ENCODE results near the gene ARPC2.
"Not testable (repeated sequence)": the region's sequence is repeated elsewhere in the genome, so short reads cannot be mapped to it uniquely, and the experiment has no call there.

The ARPC2 gene

DNA sequence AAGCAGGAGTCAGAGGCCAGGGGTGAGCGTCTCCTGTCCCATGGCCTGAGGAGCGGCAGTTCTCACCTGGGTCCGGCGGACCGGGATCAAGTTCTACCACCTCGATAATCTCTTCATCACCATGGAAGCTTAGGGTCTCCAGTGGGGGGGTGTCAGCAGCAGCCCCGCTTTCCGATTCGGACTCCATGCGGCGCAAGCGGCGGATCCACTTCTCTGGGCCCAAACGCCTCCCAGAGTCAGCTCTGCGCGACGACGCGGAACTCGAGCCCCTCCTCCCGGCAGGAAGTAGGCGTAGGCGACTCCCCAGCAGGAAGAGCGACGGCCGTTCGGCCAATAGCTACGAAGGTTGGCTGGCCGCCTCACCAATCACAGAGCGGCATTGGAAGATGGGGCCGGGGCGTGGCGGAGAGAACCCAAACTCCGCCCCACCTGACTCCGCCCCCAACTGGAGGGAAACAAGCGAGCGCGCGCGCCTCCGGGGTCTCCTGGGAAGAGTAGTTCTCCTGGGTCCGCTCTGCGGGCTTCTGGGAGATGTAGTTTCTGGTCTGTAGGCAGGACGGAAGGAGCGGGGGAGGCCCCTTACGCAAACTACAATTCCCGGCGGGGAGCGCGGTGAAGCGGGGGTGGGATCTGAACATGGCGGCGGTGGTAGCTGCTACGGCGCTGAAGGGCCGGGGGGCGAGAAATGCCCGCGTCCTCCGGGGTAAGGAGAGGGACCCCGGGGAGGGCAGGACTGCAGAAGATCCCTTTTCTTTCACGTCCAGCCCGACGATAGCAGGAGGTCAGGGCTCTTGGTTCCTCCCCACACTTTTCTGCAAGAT lies 53.1 kb downstream of the ARPC2 start, which contains the start of the genes AAMP and PNKD:
AAMP (minus strand) TSS at position 238 of the 821 bp plus-strand sequence; CDS start at position 187, 51 bp downstream.
PNKD (plus strand) TSS at position 620 of the 821 bp plus-strand sequence; CDS start at position 637, 17 bp downstream.
- DNase-seq (ENCODE audit: insufficient read length, low spot score) (peak; percentile 99), FAIRE-seq (peak; percentile 94)

DNA sequence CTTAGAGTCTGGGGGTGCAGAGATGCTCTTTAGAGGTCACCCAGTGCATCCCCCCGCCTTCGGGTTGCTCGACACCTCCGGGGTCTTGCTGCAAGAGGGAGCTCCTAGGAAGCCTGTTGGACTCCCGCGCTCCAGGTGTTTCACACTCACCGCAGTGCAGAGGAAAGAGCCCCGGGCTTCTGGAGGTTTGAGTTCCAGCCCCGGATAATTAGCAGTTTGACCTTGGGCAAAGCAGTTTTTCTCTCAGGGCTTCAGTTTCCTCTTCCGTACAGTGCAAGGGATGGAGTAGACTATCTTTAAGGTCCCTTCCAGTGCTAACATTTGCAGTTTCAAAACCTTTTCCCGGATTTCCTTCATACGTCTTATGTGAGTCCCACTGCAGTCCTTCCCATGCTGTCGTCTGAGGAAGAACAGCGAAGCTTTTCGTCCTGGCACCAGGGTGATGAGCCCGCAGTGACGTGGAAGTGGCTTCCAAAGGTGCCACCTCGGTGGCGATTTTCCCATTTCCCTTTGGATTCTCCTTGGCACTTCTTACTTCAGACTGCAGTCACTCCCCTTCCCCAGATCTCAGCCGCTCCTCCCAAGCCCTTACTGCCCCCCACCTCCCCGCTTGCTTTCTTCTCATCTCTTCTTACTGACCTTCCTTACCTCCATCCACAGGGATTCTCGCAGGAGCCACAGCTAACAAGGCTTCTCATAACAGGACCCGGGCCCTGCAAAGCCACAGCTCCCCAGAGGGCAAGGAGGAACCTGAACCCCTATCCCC lies 53.9 kb downstream of the ARPC2 start:
- no peak for DNase-seq (ENCODE audit: insufficient read length, low spot score)
- FAIRE-seq: no peak

DNA sequence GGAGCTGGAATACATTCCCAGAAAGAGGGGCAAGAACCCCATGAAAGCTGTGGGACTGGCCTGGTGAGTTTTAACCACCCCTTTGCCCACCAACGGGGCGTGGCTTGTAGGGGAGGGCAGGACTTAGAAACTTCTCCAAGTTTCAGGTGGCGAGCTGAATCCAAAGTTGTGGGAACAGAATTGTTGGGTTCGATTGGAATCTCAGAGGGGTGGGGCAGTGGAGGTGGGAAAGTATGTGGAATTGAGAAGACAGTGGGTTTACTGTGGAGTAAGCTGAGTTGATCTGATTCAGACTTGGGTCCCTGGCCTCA lies 54.5 kb downstream of the ARPC2 start:
- DNase-seq (ENCODE audit: insufficient read length, low spot score) (no peak), FAIRE-seq (no peak)

DNA sequence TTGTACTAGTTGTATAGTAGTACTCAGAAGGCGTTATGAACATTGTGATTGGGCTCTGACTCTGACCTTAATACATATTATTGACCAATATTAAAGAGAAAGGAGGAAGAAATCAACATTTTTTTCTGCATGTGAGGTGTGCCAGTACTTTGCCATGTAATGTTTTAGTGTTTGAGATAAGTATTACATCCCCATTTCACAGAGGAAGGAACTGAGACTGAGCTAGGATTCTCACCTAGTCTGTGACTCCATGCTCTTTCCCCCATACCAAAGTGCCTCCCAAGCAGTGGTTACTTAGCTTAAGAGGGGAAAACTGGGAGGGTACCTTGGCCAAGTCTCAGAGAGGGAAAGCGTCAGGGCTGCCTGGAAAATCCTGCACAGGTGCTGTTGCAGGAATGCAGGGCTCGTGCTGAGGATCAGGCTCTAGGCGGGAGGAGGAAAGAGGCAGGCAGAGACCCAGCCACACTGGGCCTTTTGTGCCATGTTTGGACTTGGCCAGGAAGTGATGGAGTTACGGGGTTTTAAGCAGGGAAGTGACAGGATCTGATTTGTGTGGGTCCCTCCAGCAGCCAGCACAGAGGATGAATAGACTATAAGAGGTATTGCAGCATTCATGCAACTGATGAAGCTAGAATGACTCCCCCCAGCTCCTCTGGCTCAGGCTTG lies 55.0 kb downstream of the ARPC2 start:
- no peak for DNase-seq (ENCODE audit: insufficient read length, low spot score)
- FAIRE-seq: no peak

DNA sequence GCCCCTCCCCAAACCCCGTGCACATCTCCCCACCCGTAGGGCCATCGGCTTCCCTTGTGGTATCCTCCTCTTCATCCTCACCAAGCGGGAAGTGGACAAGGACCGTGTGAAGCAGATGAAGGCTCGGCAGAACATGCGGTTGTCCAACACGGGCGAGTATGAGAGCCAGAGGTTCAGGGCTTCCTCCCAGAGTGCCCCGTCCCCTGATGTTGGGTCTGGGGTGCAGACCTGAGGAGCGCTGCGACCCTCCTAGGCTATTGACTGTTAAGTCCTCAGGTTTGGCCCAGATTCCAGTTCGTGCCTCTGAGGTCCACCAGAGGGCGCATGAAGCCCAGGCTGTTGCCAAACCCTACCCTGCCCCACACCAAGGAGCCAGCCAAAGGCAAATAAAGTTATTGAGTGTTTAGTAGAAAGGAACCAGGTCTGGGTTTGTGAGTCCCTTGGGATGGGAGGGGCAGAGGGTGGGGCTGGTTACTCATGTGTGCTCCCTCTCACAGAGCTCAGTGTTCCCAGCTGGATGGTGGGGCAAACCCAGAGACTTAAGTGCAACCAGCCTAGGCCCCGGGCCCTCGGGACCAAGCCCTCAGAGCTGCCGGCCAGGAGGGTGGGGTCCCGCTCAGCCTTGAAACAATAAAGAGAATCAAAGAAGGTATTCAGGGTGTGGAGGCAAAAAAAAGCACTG lies 55.7 kb downstream of the ARPC2 start:
- FAIRE-seq (no peak), DNase-seq (ENCODE audit: insufficient read length, low spot score) (peak; percentile 71)

DNA sequence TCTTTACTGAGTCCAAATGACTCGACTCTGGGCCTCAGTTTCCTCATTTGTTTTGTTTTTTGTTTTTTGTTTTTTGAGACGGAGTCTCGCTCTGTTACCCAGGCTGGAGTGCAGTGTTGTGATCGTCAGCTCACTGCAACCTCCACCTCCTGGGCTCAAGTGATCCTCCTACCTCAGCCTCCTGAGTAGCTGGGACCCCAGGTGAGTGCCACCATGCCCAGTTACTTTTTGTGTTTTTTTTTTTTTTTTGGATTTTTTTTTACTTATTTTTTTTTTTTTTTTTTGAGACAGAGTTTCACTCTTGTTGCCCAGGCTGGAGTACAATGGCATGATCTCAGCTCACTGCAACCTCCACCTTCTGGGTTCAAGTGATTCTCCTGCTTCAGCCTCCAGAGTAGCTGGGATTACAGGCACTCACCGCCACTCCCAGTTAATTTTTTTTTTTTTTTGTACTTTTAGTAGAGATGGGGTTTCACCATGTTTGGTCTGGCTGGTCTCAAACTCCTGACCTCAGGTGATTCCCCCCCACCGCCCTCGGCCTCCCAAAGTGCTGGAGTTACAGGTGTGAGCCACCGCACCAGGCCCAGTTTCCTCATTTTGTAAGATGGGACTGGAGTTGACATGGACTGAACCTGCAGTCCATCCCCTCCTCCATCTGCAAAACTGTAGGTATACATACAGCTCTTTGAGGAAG lies 56.4 kb downstream of the ARPC2 start:
- not testable (repeated sequence) for FAIRE-seq; DNase-seq (ENCODE audit: insufficient read length, low spot score)

DNA sequence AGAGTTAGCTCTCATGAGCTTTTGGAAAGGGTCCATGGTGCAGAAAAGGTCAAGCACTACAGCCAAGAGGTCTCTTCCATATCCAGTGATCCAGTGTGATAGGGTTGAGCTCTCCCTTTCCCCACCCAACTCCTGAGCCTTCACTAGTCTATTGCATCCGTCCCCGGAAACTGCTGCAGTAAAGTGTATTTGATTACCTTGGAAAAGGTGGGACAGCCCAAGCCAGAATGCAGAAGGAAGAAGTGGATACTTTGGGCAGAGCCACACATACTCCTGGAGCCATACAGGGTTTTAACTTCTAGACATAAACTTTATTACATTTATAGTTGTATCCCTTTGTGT lies 56.9 kb downstream of the ARPC2 start:
- DNase-seq (ENCODE audit: insufficient read length, low spot score): no peak
- FAIRE-seq: no peak

DNA sequence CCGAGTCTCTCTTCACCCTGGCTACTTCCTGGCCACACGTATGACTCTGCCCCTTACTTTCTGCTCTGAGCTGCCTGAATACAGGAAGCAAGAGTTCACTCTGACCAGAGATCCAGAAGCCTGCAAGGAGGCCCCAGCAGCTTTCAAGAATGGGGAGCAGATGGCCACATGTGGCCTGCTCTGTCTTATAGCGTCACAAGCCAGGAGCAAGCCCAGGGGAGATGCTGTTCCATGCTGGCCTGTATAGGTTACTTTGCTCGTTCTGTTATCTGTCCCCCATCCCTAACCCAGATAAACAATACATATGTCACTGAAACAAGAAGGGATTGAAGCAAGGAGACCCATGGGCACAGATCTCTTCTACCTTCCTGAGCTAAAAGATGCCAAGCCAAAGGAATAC lies 57.6 kb downstream of the ARPC2 start:
- FAIRE-seq (no peak), DNase-seq (ENCODE audit: insufficient read length, low spot score) (no peak)

DNA sequence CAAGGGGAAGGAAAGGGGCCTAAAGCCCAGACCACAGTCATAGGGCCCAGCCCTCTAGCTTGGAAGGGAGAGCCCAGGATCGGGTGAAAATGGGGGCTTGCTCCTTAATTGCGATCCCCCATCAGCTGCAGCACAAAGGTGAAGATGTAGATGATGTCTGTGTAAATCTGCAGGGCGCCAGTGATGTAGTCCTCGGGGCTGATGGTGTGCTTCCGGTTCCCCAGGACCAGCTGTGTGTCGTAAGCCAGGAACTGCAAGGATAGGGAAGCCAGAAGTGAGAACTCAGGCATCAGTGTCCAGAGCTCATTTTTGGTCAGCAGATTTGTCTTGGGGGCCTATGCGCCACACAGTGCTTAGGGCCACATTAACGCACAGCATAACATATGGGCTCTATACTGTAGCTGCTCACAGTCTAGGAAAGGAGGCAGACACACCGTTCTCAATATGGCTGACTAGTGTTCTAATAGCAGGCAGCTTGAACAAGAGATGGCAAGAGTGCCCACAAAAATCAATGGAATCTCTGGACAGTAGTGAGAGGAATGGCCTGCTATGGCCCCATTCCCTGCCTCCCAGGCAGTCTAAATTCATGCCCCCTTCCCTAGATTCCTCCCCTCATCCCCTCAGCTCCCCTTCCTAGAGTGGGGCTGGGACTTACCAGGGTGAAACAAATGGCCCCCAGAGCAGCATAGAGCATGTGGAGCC lies 58.5 kb downstream of the ARPC2 start:
- DNase-seq (ENCODE audit: insufficient read length, low spot score) (no peak), FAIRE-seq (no peak)

DNA sequence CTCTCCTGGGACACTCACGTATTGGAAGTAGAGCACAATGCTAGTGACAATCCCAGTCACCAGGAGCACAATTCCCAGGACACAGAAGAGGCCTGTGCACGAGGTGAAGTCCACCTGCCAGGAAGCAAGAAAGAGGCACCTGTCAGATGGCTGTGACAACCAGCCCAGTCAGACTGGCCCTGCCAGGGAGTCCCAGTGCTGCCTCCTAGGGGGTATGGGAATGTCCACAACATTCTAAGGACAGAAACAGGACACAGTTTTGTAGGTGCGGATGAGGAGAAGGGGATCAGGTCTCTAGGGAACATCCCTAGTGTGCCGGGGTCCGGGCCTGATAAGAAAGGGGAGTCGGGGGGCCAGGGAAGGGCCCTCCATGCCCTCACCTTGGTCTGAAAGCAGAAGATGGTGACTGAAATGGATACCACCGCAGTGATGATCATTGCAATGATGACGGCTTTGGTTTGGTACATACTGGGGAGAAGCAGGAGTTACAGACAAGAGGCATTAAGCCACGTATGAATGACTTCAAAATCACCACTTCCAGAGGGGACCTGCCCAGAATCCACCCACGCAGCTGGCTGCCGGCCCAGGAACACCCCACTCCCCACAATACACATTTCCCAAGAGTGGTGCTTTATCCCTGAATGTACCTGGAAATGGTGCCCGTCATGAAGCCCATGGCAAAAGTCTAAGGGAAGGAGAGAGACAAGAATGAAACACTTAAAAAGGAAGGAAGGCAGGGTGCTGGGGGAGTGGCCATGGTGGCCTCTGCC lies 60.2 kb downstream of the ARPC2 start:
- FAIRE-seq (no peak), DNase-seq (ENCODE audit: insufficient read length, low spot score) (no peak)

DNA sequence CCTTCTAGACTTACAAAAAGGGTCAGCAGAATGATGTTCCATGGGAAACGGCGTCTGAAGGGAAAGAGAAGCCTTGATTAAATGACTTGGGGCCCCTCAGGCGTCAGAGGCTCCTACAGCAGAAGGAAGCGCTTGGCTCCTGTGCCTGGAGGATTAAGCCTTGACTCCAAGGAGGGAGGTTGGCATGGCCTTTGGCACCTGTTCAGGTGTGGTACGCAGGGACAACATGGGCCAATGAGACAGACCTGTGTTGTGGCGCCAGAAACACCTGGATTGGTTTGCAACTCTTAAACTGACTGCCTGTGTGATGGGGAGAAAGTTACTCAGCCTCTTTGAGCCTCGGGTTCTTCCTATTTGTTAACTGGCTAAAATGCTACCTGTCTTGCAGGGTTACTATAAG lies 60.9 kb downstream of the ARPC2 start:
- DNase-seq (ENCODE audit: insufficient read length, low spot score) (no peak), FAIRE-seq (no peak)

DNA sequence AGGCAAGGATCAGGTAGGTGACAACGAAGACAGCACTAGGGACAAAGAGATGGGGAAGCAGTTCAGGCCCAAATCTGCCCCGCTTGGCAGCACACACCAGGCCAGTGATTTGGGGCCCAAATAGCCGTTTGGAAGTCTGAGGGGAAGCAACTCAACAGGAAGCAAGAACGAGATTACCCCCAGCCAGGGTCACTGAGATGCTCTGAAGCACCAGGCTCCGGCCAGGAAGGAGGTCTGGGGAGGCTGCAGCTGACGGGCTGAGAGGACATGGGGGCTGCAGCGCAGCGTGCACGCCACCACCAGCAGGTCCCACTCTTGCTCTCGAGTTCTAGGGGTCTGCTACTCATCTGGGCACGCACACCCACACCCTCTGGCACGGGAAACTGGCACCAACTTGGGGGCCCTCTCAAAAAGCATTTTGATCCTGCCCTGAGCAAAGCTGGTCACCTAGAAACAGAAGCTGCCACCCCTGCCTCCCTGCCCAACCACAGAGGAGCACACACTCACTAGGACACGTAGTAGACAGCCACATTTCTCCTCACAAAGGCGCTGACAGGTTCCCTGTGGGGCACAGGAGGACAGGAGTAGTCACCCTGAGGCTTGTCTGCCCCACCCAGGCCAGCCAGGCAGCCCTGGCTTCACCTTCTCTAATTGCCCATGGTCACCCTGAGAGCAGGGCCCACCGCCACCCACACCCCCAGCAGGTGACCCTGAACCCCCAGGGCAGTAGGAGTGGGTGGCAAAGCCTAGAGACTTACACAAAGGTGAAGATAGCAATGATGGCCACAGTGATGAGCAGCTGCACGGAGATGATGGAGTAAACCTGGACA lies 61.8 kb downstream of the ARPC2 start:
- FAIRE-seq (no peak), DNase-seq (ENCODE audit: insufficient read length, low spot score) (no peak)

DNA sequence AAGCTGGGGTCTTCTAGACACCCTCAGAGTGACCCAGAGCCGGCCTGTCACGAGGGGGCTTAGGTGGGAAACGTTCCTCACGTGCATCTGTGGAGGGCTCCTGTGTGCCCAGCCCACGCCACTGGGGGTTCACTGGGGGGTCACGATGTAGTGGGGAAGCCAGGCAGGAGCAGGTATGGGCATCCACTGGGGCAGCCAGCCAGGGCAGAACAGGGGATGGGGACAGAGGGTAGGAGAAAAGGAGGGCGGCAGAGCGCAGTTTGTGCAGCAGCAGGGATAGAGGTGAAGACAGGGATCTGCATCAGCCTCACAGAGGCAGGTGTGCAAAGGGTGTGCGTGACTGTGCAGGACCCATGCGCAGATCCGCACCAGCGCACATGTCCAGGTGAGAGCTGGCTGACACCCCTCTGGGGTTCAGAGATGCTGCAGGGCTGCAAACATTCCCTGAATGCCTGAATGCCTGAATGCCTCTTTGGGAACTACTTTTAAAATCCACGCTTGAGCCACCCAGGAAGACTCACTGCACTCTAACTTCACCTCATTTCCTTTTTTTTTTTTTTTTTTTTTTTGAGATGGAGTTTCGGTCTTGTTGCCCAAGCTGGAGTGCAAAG lies 63.4 kb downstream of the ARPC2 start:
- no peak for FAIRE-seq

DNA sequence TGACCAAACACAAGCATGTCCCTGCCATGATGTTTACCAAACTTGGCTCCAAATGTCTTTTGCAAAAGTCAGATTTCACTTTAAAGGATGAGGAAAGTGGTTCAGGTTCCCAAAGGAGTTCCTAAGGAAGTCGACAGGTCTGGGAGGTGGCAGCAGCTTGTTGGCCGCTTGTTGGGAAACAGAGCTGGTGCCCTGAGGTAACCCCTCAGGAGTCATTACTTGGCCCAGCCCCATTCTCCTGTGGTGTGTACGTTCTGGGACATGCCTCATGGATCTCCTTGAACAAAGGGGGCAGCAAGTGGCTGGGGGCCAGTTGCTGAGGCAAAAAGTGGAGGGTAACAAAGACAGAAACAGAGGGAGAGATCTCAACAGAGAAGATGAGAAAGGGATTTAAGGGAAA lies 64.5 kb downstream of the ARPC2 start:
- no peak for FAIRE-seq
- no peak for DNase-seq (ENCODE audit: insufficient read length, low spot score)

More for the DNA sequence above, 63.4 kb downstream of the ARPC2 start:
- DNase-seq (ENCODE audit: insufficient read length, low spot score): no peak

DNA sequence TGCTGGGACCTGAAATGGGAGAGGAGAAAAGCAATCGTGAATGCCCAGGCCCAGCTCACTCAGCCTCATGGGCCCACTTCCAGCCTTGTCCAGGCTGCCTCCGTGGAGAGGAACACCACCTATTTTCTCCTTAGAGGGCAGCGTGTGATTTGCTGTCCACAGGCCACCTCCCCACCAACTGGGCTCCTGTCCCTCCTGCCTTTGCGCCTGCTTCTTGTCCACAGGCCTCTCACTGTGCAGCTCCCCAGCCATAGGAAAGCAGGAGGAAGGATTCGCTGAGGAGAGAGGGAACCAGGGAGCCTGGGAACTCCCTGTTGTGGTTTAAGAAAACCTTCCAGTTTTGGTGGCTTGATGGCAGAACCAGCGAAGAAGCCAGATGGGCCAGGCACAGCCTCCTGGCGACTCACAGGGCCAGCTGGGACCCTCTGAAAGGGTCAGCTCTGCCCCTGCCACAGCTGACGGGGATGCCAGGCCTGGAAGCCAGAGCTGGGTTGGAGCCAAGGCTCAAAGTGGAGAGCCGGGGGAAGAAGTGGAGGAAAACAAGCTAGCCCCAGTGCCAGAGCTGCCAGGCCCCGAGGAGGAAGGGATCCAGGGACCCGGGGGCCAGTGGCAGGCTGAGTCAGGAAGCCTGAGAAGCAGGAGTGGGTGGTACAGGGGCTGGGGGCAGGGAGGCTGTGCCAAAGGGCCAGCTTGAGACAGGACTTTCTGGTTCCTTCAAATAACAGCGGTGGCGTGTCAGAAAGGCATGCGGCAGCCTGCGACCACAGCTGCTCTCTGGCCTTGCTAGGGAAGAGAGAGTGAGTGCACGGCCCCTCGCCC lies 65.4 kb downstream of the ARPC2 start:
- no peak for FAIRE-seq
- DNase-seq (ENCODE audit: insufficient read length, low spot score): no peak

DNA sequence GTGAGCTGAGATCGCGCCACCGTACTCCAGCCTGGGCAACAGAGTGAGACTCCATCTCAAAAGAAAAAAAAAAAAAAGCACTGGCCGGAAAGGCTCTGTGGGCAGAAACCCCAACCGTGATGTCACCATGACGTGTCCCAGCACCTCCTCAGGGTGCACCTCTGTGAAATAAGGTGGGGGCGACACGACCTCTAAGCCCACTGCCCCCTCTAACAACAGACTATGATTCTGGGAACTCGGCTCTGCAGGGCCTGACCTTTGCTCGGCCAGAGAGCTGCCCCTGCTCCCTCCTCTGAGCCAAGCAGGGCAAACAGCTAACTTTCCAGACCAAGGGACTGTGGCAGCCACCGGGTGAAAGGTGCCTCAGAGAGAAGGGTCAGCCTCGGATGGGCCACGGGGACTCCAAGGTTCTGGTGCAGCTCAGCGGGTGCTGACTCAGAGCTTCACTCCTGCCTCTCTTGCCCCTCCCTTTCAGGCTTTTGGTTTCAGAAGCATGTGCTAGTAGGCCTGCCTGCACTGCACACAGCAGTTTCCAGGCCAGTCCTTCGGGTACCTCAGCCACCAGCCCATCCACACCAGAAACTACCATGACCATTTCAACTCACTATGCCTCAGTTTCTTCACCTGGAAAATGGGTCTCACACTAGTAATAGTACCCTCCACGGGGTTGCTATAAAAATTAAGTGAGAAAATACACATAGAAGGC lies 67.3 kb downstream of the ARPC2 start:
- DNase-seq (ENCODE audit: insufficient read length, low spot score): no peak
- no peak for FAIRE-seq

All from HTR-8/SVneo (cell line).